ENCODE measurements around the gene CXCL17.

DNA sequence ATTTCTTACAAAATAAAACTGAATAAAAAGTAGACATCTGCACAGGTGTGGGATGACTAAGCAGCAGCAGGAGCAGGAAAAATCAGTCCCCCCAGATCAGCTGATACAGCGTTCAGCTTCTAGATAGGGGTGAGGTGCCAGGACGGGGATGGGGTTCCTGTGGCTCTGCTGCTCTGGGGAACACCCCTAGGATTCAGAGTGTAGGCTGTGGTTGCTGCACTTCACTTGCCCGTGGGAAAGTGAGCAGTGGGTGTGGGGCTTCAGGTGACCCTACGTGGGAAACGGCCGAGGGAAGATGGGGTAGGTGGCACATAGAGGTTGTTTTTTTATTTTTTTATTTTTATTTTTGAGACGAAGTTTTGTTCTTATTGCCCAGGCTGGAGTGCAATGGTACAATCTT lies 3.2 kb upstream of the CXCL17 start:
- TF ChIP-seq CTCF (IDR thresholded peaks at IDR 0.05) (no peak), POLR2A (IDR thresholded peaks at IDR 0.05) (no peak), POLR2AphosphoS5 (IDR thresholded peaks at IDR 0.05; ENCODE audit: insufficient read depth in 1 of 2, low read depth in 1 of 2) (no peak)

All from vagina (tissue), 2 donors.